ENCODE data around the gene ZNRF4.

- TF ChIP-seq CTCF (IDR thresholded peaks at IDR 0.05) (peak; percentile 40), ZFX (IDR thresholded peaks at IDR 0.05; ENCODE audit: borderline replicate concordance) (no peak)
Measured at GRCh38 chr19:5503598-5503997, 48.4 kb downstream of the ZNRF4 start.
